MM.1S (cell line): ENCODE results near the gene ACOXL.

Experiments used
- CTCF ChIP-seq: fragments of 300-600 bp; sonication (generic); IDR thresholded peaks from 2 replicates; pipeline ENCODE4 v1.5.1; 2016; ENCODE audit warnings: antibody characterized with exemption, low read length, mixed read lengths
- EZH2 ChIP-seq: fragments of 300-600 bp; sonication (generic); optimal IDR thresholded peaks from 2 replicates; pipeline ENCODE3; 2017; ENCODE audit warnings: low read depth, mild to moderate bottlenecking, antibody characterized with exemption, low read length, mixed read lengths
- EZH2phosphoT487 ChIP-seq: fragments of 300-600 bp; sonication (generic); IDR thresholded peaks from 2 replicates; pipeline ENCODE4 v1.6.1; 2018; ENCODE audit warnings: antibody characterized with exemption, low read length

- TF ChIP-seq CTCF (no peak), EZH2 (no peak), EZH2phosphoT487 (no peak)
Observed at GRCh38 chr2:111138839-111139238, 406.5 kb downstream of the ACOXL start.
